Activated CD4-positive, alpha-beta T cell treated with anti-CD3 and anti-CD28 coated beads, Interleukin-2, amount 10 ng/mL, durations not matched to agents 7 days and 5 days (primary cell): ENCODE measurements around the gene LASP1NB.
A peak's percentile ranks its signal among the peaks of the same experiment; 100 is the strongest.

Experiments
- CTCF ChIA-PET: fragments of 350-600 bp; sonication (Branson Sonifier 250); formaldehyde crosslinking; loops from one replicate; lab custom pipeline; 2021; ENCODE audit warnings: antibody characterized with exemption; lab: Charles Lee
- POLR2A ChIA-PET: fragments of 350-600 bp; sonication (Branson Sonifier 250); formaldehyde crosslinking; loops from one replicate; lab custom pipeline; 2021; ENCODE audit warnings: antibody characterized with exemption; lab: Charles Lee
- DNase-seq: peaks from one replicate; pipeline ENCODE4 v3.0.0-alpha.2; 2020
- H3K27ac Mint-ChIP-seq: one replicate; pipeline ENCODE4 v1.8.0; 2021; ENCODE audit warnings: mild to moderate bottlenecking, moderate library complexity, mixed read lengths
- H3K27me3 Mint-ChIP-seq: one replicate; pipeline ENCODE4 v1.8.0; 2021; ENCODE audit warnings: mixed read lengths
- H3K36me3 Mint-ChIP-seq: one replicate; pipeline ENCODE4 v1.8.0; 2021; ENCODE audit warnings: low read depth, mixed read lengths
- H3K4me1 Mint-ChIP-seq: one replicate; pipeline ENCODE4 v1.8.0; 2021; ENCODE audit warnings: mixed read lengths
- H3K4me3 Mint-ChIP-seq: one replicate; pipeline ENCODE4 v1.8.0; 2021; ENCODE audit warnings: mild to moderate bottlenecking, moderate library complexity, mixed read lengths
- H3K9me3 Mint-ChIP-seq: one replicate; pipeline ENCODE4 v1.8.0; 2021; ENCODE audit warnings: mixed read lengths

LASP1NB gene

DNA sequence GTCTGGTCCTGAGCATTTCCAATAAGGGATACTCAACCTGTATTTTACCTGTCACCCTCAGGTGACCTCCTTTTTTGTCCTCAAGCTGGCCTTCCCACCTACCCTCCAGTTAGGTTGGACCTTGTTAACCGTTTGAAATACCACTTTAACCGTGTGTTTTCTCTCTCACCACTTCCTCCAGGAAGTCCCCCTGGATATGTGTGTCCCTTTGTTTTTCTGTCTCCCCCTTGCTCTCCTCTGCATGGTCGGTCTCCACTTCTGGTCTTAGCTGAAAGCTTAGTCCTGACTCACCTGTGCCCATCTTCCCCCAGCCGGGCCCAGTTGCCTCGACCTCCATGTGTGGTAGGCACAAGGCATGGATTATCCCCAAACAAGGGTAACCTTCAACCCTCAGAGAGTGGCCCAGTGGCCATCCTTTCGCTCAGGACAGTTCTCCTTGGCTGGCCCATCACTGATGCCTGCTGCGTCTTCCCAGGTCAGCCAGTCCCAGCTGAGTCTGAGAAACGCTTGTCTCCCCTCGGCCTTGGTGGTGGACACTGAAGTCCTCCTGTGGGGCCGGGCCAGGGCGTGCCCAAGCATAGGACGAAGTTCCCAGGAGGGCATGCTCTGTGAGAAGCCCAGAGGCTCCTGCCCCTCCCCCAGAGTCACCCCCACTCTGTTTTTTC lies 35.5 kb upstream of the LASP1NB start:
- CTCF ChIA-PET, result interaction anchor here (0.7 to 1.0 kb wide), 2 partner anchors 9 to 12 kb away, joined by 3 read pairs; no protein-coding TSS in a partner anchor
- no peak for DNase-seq
- Mint-ChIP-seq H3K27ac (peak overlapping the region; percentile 81), H3K27me3 (no peaks in the 10 kb centered on the region), H3K36me3 (peaks cover 64% of the 10 kb centered on the region), H3K4me1 (peaks cover 92% of the 10 kb centered on the region), H3K4me3 (peak overlapping the region; percentile 32), H3K9me3 (no peaks in the 10 kb centered on the region)
- POLR2A ChIA-PET, result no interaction called here

GRCh38 chr17:38890410-38890746 lies 35.0 kb upstream of the LASP1NB start:
- DNase-seq, result peak; percentile 35
- POLR2A ChIA-PET, result no interaction called here
- Mint-ChIP-seq H3K27me3 (no peaks in the 10 kb centered on the region), H3K4me3 (peak overlapping the region; percentile 32), H3K4me1 (peaks cover 88% of the 10 kb centered on the region), H3K27ac (peak overlapping the region; percentile 81), H3K36me3 (peaks cover 59% of the 10 kb centered on the region), H3K9me3 (no peaks in the 10 kb centered on the region)
- CTCF ChIA-PET, result interaction anchor here (0.7 to 1.0 kb wide), 2 partner anchors 8 to 11 kb away, joined by 3 read pairs; no protein-coding TSS in a partner anchor

- H3K9me3 Mint-ChIP-seq, result no peaks in the 10 kb centered on the region
- H3K4me3 Mint-ChIP-seq, result peak overlapping the region; percentile 2
- ChIA-PET POLR2A (no interaction called here), CTCF (interaction anchor here (0.6 to 1.6 kb wide), 4 partner anchors 10 to 70 kb away, joined by 3 to 5 read pairs (median 4); no protein-coding TSS in a partner anchor)
- H3K27me3 Mint-ChIP-seq, result no peaks in the 10 kb centered on the region
- peak; percentile 17 for DNase-seq
- H3K36me3 Mint-ChIP-seq, result peaks cover 61% of the 10 kb centered on the region
- H3K4me1 Mint-ChIP-seq, result peaks cover 88% of the 10 kb centered on the region
- H3K27ac Mint-ChIP-seq, result peak overlapping the region; percentile 90
These were observed 34.0 kb upstream of the LASP1NB start for GRCh38 chr17:38891441-38891840.

DNA sequence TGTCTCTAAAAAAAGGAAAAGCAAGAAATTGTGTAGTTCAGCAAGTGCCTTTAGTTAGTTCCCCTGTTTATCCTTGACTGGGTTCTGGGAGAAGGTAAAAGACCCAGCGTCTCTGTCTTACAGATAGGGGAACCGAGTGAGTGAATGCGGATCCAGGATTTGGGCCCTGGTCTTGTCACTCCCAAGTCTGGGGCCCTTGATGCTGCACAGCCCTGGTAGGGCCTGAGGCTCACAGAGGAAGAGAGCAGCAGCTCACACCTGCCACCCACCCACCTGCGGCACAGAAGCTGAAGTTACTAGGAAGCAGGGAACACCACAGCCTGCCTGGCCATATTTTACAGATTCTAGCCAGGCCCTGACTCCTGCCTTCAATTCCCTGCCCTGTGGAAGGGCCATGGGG lies 33.3 kb upstream of the LASP1NB start:
- CTCF ChIA-PET, result interaction anchor here (0.9 to 1.6 kb wide), 3 partner anchors 10 to 41 kb away, joined by 3 to 5 read pairs (median 3); no protein-coding TSS in a partner anchor
- H3K27me3 Mint-ChIP-seq, result no peaks in the 10 kb centered on the region
- peak overlapping the region; percentile 90 for H3K27ac Mint-ChIP-seq
- POLR2A ChIA-PET, result no interaction called here
- peaks cover 68% of the 10 kb centered on the region for H3K36me3 Mint-ChIP-seq
- no peak for DNase-seq
- peaks cover 89% of the 10 kb centered on the region for H3K4me1 Mint-ChIP-seq
- peak overlapping the region; percentile 2 for H3K4me3 Mint-ChIP-seq
- H3K9me3 Mint-ChIP-seq, result no peaks in the 10 kb centered on the region

GRCh38 chr17:38892620-38893019 lies 32.8 kb upstream of the LASP1NB start:
- no peak overlapping the region for H3K4me3 Mint-ChIP-seq
- CTCF ChIA-PET, result interaction anchor here (1.4 to 1.6 kb wide), 2 partner anchors 11 to 19 kb away, joined by 4 to 5 read pairs; no protein-coding TSS in a partner anchor
- peak overlapping the region; percentile 90 for H3K27ac Mint-ChIP-seq
- DNase-seq, result no peak
- POLR2A ChIA-PET, result no interaction called here
- peaks cover 69% of the 10 kb centered on the region for H3K36me3 Mint-ChIP-seq
- H3K9me3 Mint-ChIP-seq, result no peaks in the 10 kb centered on the region
- H3K27me3 Mint-ChIP-seq, result no peaks in the 10 kb centered on the region
- peaks cover 89% of the 10 kb centered on the region for H3K4me1 Mint-ChIP-seq

DNA sequence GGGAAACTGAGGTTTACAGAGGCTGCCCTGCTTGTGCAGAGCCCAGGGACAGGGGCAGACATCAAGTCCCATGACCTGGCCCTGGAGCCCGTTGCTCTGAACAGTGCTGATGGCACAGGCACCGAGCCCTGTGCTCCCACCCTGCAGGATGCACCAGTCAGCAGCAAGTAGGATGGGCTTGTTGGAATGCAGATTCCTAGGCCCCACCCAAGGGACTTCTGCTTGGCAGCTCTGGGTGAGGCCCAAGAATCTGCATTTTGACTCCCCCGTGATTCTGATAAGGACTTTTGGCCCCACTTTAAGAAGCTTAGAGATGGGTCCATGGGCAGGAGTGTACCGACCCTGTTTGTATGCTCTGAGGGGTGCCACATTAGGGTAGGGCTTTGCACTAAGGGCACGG lies 32.3 kb upstream of the LASP1NB start:
- Mint-ChIP-seq H3K27me3 (no peaks in the 10 kb centered on the region), H3K36me3 (peaks cover 67% of the 10 kb centered on the region), H3K4me1 (peaks cover 89% of the 10 kb centered on the region), H3K9me3 (no peaks in the 10 kb centered on the region), H3K27ac (peak overlapping the region; percentile 90), H3K4me3 (no peak overlapping the region)
- POLR2A ChIA-PET, result interaction anchor here (0.7 kb wide), 1 partner anchor 33 kb away, joined by 4 read pairs; no protein-coding TSS in a partner anchor
- CTCF ChIA-PET, result interaction anchor here (1.1 to 1.4 kb wide), 2 partner anchors 8 to 19 kb away, joined by 4 to 7 read pairs; no protein-coding TSS in a partner anchor
- no peak for DNase-seq

- CTCF ChIA-PET, result interaction anchor here (1.1 to 1.4 kb wide), 2 partner anchors 8 to 20 kb away, joined by 4 to 7 read pairs; no protein-coding TSS in a partner anchor
- DNase-seq, result peak; percentile 25
- Mint-ChIP-seq H3K4me3 (no peak overlapping the region), H3K27me3 (no peaks in the 10 kb centered on the region), H3K36me3 (peaks cover 67% of the 10 kb centered on the region), H3K9me3 (no peaks in the 10 kb centered on the region), H3K27ac (peak overlapping the region; percentile 90), H3K4me1 (peaks cover 90% of the 10 kb centered on the region)
- POLR2A ChIA-PET, result interaction anchor here (0.7 to 0.9 kb wide), 2 partner anchors 12 to 33 kb away, joined by 3 to 4 read pairs; no protein-coding TSS in a partner anchor
These were observed 31.8 kb upstream of the LASP1NB start for GRCh38 chr17:38893607-38894006.

GRCh38 chr17:38894276-38894675 lies 31.1 kb upstream of the LASP1NB start:
- Mint-ChIP-seq H3K4me3 (no peak overlapping the region), H3K27ac (peak overlapping the region; percentile 3), H3K36me3 (peaks cover 70% of the 10 kb centered on the region), H3K27me3 (no peaks in the 10 kb centered on the region), H3K9me3 (no peaks in the 10 kb centered on the region), H3K4me1 (peaks cover 90% of the 10 kb centered on the region)
- ChIA-PET POLR2A (interaction anchor here (0.9 kb wide), 1 partner anchor 12 kb away, joined by 3 read pairs; no protein-coding TSS in a partner anchor), CTCF (interaction anchor here (1.1 to 1.4 kb wide), 2 partner anchors 9 to 21 kb away, joined by 4 to 7 read pairs; no protein-coding TSS in a partner anchor)
- no peak for DNase-seq

DNA sequence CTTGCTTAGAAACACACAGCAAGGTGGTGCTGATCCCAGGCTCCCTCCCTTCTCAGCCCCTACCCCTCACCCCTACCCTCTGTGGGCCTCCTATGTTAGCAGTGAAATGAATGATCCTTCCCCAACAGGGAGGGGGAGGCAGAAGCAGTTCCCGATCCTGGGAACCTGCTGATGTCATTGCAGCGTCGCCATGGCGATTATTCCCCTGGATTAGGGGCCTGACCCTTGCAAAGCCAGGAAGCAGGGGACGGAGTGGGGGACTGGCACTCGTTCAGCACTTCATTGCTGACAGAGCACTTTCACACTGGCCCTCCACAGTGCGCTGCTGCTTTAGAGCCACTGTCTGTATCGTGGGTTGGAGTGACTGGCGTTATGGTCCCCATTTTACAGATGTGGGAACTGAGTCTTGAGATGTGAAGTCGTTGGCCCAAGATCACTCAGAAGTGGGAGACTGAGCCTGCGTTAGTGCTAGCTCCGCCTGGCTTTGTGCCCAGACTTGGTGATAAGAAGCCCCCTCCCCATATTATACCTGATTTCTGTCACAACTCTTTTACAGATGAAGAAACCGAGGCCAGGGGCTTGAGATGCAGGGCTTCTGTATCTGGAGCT lies 29.0 kb upstream of the LASP1NB start:
- DNase-seq, result no peak
- Mint-ChIP-seq H3K27me3 (no peaks in the 10 kb centered on the region), H3K36me3 (peaks cover 70% of the 10 kb centered on the region), H3K9me3 (no peaks in the 10 kb centered on the region), H3K4me1 (peaks cover 87% of the 10 kb centered on the region), H3K4me3 (no peak overlapping the region), H3K27ac (peak overlapping the region; percentile 72)
- ChIA-PET CTCF (no interaction called here), POLR2A (no interaction called here)

- Mint-ChIP-seq H3K4me1 (peaks cover 82% of the 10 kb centered on the region), H3K36me3 (peaks cover 66% of the 10 kb centered on the region), H3K9me3 (no peaks in the 10 kb centered on the region), H3K27me3 (no peaks in the 10 kb centered on the region), H3K4me3 (no peak overlapping the region), H3K27ac (peak overlapping the region; percentile 91)
- ChIA-PET POLR2A (no interaction called here), CTCF (interaction anchor here (1.2 to 1.9 kb wide), 5 partner anchors 12 to 26 kb away, joined by 3 to 5 read pairs (median 3); no protein-coding TSS in a partner anchor)
- DNase-seq, result no peak
These were observed 28.2 kb upstream of the LASP1NB start for GRCh38 chr17:38897176-38897575.

DNA sequence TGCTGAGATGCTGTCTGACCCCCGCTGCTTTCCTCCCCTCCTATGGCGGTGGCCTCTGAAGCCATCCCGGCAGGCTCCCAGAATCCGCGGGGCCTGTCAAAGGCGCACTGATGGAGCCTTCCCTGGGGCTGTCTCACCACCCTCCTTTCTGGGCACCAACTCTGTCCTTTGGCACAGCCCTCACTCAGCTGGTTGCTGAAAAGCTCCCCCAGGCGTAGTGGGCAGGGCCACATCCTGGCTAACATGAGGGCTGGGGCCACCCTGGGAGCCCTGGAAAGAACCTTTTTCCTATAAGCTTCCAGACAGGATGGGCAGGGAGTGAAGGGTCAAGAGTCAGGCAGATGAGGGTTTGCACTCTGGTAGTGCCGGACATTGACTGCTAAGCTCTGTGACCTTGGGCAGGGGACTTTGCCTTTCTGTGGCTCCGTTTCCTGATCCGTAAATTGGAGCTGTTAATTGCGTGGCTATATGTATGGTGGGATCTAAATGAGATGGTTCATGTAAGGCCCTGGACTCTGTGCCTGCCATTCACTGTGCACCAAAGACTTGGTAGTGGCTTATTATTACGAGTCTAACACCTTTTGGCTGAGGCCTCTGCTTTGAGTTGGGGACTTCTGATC lies 27.6 kb upstream of the LASP1NB start:
- Mint-ChIP-seq H3K36me3 (peaks cover 64% of the 10 kb centered on the region), H3K27ac (peak overlapping the region; percentile 91), H3K4me1 (peaks cover 76% of the 10 kb centered on the region), H3K27me3 (no peaks in the 10 kb centered on the region), H3K4me3 (peak overlapping the region; percentile 69), H3K9me3 (no peaks in the 10 kb centered on the region)
- ChIA-PET CTCF (interaction anchor here (1.0 to 1.9 kb wide), 9 partner anchors 8 to 26 kb away, joined by 3 to 5 read pairs (median 5); no protein-coding TSS in a partner anchor), POLR2A (no interaction called here)
- DNase-seq, result no peak

DNA sequence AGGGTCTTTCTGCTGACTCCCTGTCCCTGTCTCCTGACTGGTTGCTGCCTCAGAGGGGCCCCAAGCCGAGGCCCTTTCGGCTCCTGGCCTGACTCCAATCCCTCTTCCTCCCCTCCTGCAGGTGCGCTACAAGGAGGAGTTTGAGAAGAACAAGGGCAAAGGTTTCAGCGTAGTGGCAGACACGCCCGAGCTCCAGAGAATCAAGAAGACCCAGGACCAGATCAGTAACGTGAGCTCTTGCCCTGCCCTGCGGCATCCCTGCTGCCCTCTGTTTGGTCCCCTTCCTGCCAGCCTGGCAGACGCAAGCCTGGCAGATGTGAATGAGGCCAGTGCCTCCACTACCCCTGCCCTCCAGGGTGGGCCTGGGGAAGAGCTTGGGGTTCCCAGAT lies 27.1 kb upstream of the LASP1NB start:
- Mint-ChIP-seq H3K27me3 (no peaks in the 10 kb centered on the region), H3K4me1 (peaks cover 74% of the 10 kb centered on the region), H3K27ac (peak overlapping the region; percentile 91), H3K36me3 (peaks cover 68% of the 10 kb centered on the region), H3K9me3 (no peaks in the 10 kb centered on the region), H3K4me3 (peak overlapping the region; percentile 69)
- POLR2A ChIA-PET, result no interaction called here
- CTCF ChIA-PET, result interaction anchor here (0.6 to 1.9 kb wide), 10 partner anchors 8 to 82 kb away, joined by 3 to 5 read pairs (median 4); no protein-coding TSS in a partner anchor
- DNase-seq, result peak; percentile 41
